PC-9 (cell line): ENCODE data around the gene APOBR. TPM values are rescaled to one million over a fixed set of nuclear protein-coding genes. Genes with fewer than 3 reads are reported as not detected.
A peak's percentile ranks its signal among the peaks of the same experiment; 100 is the strongest.
"Not testable (repeated sequence)": the region's sequence is repeated elsewhere in the genome, so short reads cannot be mapped to it uniquely, and the experiment has no call there.

Experiments
- BruUV-seq: library from RNA; stranded (reverse); fragments of 400-500 nt; replicated peaks from 2 replicates; lab custom pipeline; 2021; lab: Mats Ljungman, UMichigan
- CTCF ChIA-PET: fragments of 300-600 bp; sonication (Branson Sonifier 250); formaldehyde crosslinking; loops from one replicate; lab custom pipeline; 2022; ENCODE audit warnings: antibody characterized with exemption; lab: Charles Lee
- POLR2A ChIA-PET: fragments of 300-600 bp; sonication (Branson Sonifier 250); formaldehyde crosslinking; loops from one replicate; lab custom pipeline; 2022; ENCODE audit warnings: antibody characterized with exemption; ENCODE audit not compliant: unreplicated experiment; lab: Charles Lee
- DNase-seq, 2 experiments: peaks; one replicate each; pipeline versions ENCODE4 v3.0.0 to v3.0.0-alpha.2; 2015 to 2022; ENCODE audit warnings: mixed read lengths in 1 of 2
- H2AFZ ChIP-seq: fragments of 200-600 bp; sonication (generic); 2 replicates; pipeline ENCODE4 v1.8.1; 2017; ENCODE audit warnings: antibody characterized with exemption
- H3F3A ChIP-seq: fragments of 200-600 bp; sonication (generic); 2 replicates; pipeline ENCODE4 v1.8.1; 2017; ENCODE audit warnings: antibody characterized with exemption, mild to moderate bottlenecking, low read depth; ENCODE audit not compliant: insufficient read depth
- H3K27ac ChIP-seq: fragments of 200-600 bp; sonication (generic); 2 replicates; pipeline ENCODE4 v1.6.1; 2016; ENCODE audit warnings: mixed run types
- H3K27me3 ChIP-seq: fragments of 200-600 bp; sonication (generic); 2 replicates; pipeline ENCODE4 v1.6.1; 2016; ENCODE audit warnings: low read depth, mixed run types; ENCODE audit not compliant: insufficient read depth
- H3K36me3 ChIP-seq: fragments of 200-600 bp; sonication (generic); 2 replicates; pipeline ENCODE4 v1.6.1; 2016; ENCODE audit warnings: low read depth, mixed run types
- H3K4me1 ChIP-seq: fragments of 200-600 bp; sonication (generic); replicated peaks from 2 replicates; pipeline ENCODE4 v1.6.1; 2016; ENCODE audit warnings: mixed run types; ENCODE audit not compliant: insufficient read depth
- H3K4me2 ChIP-seq: fragments of 200-600 bp; sonication (generic); 2 replicates; pipeline ENCODE4 v1.6.1; 2017; ENCODE audit warnings: mixed run types
- H3K4me3 ChIP-seq: fragments of 200-600 bp; sonication (generic); 2 replicates; pipeline ENCODE4 v1.6.1; 2016; ENCODE audit warnings: mixed run types
- H3K79me2 ChIP-seq: fragments of 200-600 bp; sonication (generic); 2 replicates; pipeline ENCODE4 v1.6.1; 2017; ENCODE audit warnings: low read depth, mixed run types
- H3K9me2 ChIP-seq: fragments of 200-600 bp; sonication (generic); 2 replicates; pipeline ENCODE4 v1.8.1; 2017; ENCODE audit warnings: mild to moderate bottlenecking; ENCODE audit not compliant: insufficient read depth
- H3K9me3 ChIP-seq: fragments of 200-600 bp; sonication (generic); 2 replicates; pipeline ENCODE4 v1.8.1; 2016; ENCODE audit warnings: low read depth; ENCODE audit not compliant: insufficient read depth
- H4K20me1 ChIP-seq: fragments of 200-600 bp; sonication (generic); 2 replicates; pipeline ENCODE4 v1.8.1; 2017; ENCODE audit not compliant: insufficient read depth
- EZH2 ChIP-seq: fragments of 200-600 bp; sonication (generic); IDR thresholded peaks from 2 replicates; pipeline ENCODE4 v1.8.0; 2017; ENCODE audit warnings: antibody characterized with exemption, low read depth
- intact Hi-C: fragments of 100-400 bp; cut with micrococcal nuclease; formaldehyde crosslinking; loops from one replicate; pipeline ENCODE4 v1.10.0; 2022; ENCODE audit not compliant: unreplicated experiment
- total RNA-seq: library from RNA; stranded (reverse); gene quantifications from 2 replicates; pipeline ENCODE4 v1.2.3, GENCODE V29; 2021
- TF ChIP-seq, protein P1 (sequence below): fragments of 200-600 bp; sonication (generic); conservative IDR thresholded peaks from 2 replicates; pipeline ENCODE4 v1.6.1; 2017; ENCODE audit warnings: mixed run types, antibody characterized with exemption, mild to moderate bottlenecking, moderate library complexity

Gene APOBR
- total RNA-seq, 1 experiment from 2014 or later, result 2.4 TPM

DNA sequence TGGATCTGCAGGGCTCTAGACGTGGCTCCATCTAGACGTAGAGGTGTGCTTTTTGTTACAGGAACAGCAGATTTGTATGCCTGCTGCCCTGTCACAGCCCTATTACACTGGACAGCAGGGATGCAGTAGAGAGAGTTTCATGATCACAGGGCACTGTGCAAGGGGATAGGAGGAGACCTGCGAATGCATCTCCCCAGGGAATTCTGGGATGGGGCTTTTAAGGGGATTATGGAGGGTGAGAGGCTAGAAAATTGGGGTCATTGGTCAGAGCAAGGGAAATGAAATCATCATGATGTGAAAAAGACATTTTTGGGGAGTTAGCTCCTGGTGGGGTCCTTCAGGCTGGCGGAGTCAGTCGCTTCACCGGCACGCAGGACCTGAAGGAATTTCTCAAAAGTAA lies 48.2 kb downstream of the APOBR start:
- TF ChIP-seq, protein P1, sequence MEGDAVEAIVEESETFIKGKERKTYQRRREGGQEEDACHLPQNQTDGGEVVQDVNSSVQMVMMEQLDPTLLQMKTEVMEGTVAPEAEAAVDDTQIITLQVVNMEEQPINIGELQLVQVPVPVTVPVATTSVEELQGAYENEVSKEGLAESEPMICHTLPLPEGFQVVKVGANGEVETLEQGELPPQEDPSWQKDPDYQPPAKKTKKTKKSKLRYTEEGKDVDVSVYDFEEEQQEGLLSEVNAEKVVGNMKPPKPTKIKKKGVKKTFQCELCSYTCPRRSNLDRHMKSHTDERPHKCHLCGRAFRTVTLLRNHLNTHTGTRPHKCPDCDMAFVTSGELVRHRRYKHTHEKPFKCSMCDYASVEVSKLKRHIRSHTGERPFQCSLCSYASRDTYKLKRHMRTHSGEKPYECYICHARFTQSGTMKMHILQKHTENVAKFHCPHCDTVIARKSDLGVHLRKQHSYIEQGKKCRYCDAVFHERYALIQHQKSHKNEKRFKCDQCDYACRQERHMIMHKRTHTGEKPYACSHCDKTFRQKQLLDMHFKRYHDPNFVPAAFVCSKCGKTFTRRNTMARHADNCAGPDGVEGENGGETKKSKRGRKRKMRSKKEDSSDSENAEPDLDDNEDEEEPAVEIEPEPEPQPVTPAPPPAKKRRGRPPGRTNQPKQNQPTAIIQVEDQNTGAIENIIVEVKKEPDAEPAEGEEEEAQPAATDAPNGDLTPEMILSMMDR, result no peak
- TF ChIP-seq EZH2, result no peak
- POLR2A ChIA-PET, result no interaction called here
- peak overlapping the region; percentile 41 for H3K4me2 ChIP-seq
- no peaks in the 10 kb centered on the region for H3K79me2 ChIP-seq
- peak overlapping the region; percentile 24 for H3K27ac ChIP-seq
- no peak for DNase-seq
- H4K20me1 ChIP-seq, result no peaks in the 10 kb centered on the region
- no peaks in the 10 kb centered on the region for H3K9me2 ChIP-seq
- H3K27me3 ChIP-seq, result no peaks in the 10 kb centered on the region
- peaks cover 7% of the 10 kb centered on the region; the same call in 1 of the 2 replicates for H3F3A ChIP-seq
- no peak overlapping the region for H2AFZ ChIP-seq
- no peaks in the 10 kb centered on the region for H3K36me3 ChIP-seq
- CTCF ChIA-PET, result no interaction called here
- no peak overlapping the region for H3K4me3 ChIP-seq
- H3K9me3 ChIP-seq, result no peaks in the 10 kb centered on the region
- intact Hi-C loops, result no loop called here
- peaks cover 28% of the 10 kb centered on the region for H3K4me1 ChIP-seq
- no TSS peak for BruUV-seq

GRCh38 chr16:28543072-28543471 lies 48.6 kb downstream of the APOBR start:
- DNase-seq, result peak; percentile 30 to 89
- intact Hi-C loops, result no loop called here
- TF ChIP-seq, protein P1, result no peak
- no peak for TF ChIP-seq EZH2
- Histone ChIP-seq H3K27me3 (no peaks in the 10 kb centered on the region), H3K36me3 (no peaks in the 10 kb centered on the region), H2AFZ (no peak overlapping the region), H3K4me1 (peaks cover 28% of the 10 kb centered on the region), H4K20me1 (no peaks in the 10 kb centered on the region), H3K4me2 (peak overlapping the region; percentile 41), H3K27ac (peak overlapping the region; percentile 24), H3K9me2 (no peaks in the 10 kb centered on the region), H3K79me2 (no peaks in the 10 kb centered on the region), H3K4me3 (no peak overlapping the region), H3K9me3 (no peaks in the 10 kb centered on the region), H3F3A (peaks cover 7% of the 10 kb centered on the region; the same call in 1 of the 2 replicates)
- no TSS peak for BruUV-seq
- CTCF ChIA-PET, result no interaction called here
- POLR2A ChIA-PET, result no interaction called here

DNA sequence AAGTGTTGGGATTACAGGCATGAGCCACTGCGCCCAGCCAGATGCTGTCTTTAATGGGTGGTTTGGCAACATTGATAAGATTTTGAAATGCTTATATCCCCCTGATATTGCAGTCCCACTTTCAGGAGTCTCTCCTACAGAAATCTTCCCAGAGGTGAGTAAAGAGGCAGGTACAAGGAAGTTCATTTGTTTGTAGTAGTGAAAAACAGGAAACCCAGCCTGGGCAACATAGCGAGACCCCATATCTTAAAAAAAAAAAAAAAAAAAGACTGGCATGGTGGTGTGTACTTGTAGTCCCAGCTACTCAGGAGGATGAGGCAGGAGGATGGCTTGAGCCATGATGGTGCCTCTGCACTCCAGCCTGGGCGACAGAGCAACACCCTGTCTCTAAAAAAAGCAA lies 50.6 kb downstream of the APOBR start:
- BruUV-seq, result no TSS peak
- no peaks in the 10 kb centered on the region for H3K9me3 ChIP-seq
- DNase-seq, result no peak
- no peaks in the 10 kb centered on the region for H3K79me2 ChIP-seq
- H4K20me1 ChIP-seq, result no peaks in the 10 kb centered on the region
- H3K4me1 ChIP-seq, result peaks cover 15% of the 10 kb centered on the region
- intact Hi-C loops, result no loop called here
- H3K9me2 ChIP-seq, result no peaks in the 10 kb centered on the region
- H3K4me3 ChIP-seq, result no peak overlapping the region
- H3K27me3 ChIP-seq, result no peaks in the 10 kb centered on the region
- H3F3A ChIP-seq, result peaks cover 7% of the 10 kb centered on the region; the same call in 1 of the 2 replicates
- ChIA-PET POLR2A (no interaction called here), CTCF (no interaction called here)
- H3K4me2 ChIP-seq, result no peak overlapping the region
- no peaks in the 10 kb centered on the region for H3K36me3 ChIP-seq
- no peak overlapping the region for H2AFZ ChIP-seq
- H3K27ac ChIP-seq, result no peak overlapping the region
- TF ChIP-seq, protein P1, result no peak
- no peak for TF ChIP-seq EZH2

- DNase-seq, H3K9me2 ChIP-seq, H3F3A ChIP-seq, H3K36me3 ChIP-seq, H4K20me1 ChIP-seq, H2AFZ ChIP-seq, BruUV-seq, intact Hi-C loops, H3K9me3 ChIP-seq, POLR2A ChIA-PET, H3K27ac ChIP-seq, H3K27me3 ChIP-seq, H3K4me2 ChIP-seq, H3K4me3 ChIP-seq, H3K79me2 ChIP-seq: not testable (repeated sequence)
- H3K4me1 ChIP-seq, result peaks cover 15% of the 10 kb centered on the region
- CTCF ChIA-PET, result interaction anchor here (0.7 kb wide), 1 partner anchor 907 kb away, joined by 3 read pairs; no protein-coding TSS in a partner anchor
These were observed 51.5 kb downstream of the APOBR start for GRCh38 chr16:28545964-28546363.
